Colon (tissue), 2 donors: ENCODE measurements around the gene UTF1.

Experiments used
- FAIRE-seq: peaks from 2 replicates; lab custom pipeline; 2012; peaks lifted over from hg19 to GRCh38; lab: Jason Lieb, UNC
- donor health status: control.
- donor health status: control.

The UTF1 gene

DNA sequence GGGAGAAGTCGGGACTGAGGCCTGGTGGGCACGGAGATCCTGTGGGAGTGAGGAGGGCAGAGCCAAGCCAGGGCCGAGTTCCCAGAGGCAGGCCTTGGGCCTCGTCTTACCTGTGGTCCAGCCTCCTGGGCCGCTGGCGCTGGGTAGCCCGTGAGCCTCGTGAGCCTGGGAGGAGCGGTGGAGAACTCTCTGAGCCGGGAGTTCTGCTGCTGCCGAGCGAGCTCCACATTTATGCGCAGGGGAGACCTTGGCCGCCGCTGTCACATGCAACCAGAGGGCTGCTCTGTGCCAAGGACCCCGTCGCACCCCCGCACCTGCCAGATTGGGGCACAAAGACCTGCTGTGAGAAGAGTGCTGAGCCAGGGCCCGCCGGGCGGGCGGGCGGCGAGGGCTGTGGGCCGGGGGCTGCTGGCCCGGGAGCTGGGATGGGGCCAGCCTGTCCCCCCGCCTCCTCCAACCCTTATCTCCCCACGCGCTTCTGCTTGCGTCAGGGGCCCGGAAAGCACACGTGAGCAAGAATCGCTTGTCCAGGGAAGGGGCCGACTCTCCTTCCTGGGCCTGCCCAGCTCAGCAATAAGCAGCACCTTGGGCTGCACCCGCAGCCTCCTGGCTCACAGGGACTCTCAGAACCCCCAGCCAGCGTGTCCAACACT is 17.8 kb downstream of the UTF1 start:
- FAIRE-seq = no peak

DNA sequence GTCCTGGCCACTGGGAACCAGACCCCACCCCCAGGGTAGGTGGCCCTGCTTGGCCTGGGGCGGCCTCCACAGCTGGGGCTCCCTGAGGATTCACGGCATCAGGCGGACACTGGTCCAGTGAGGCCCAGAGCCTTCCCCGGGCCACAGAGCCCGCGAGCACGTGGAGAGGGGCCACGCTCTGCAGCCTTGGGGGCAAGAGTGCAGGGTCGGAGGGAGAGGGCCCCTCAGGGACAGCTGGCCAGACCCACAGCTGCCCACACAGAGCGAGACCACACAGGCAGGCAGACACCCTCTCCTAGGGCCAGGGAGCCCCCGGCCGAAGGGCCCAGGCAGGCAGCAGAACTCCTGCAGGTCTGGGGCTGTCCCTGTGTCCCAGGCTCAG is 18.3 kb downstream of the UTF1 start:
- no peak for FAIRE-seq

DNA sequence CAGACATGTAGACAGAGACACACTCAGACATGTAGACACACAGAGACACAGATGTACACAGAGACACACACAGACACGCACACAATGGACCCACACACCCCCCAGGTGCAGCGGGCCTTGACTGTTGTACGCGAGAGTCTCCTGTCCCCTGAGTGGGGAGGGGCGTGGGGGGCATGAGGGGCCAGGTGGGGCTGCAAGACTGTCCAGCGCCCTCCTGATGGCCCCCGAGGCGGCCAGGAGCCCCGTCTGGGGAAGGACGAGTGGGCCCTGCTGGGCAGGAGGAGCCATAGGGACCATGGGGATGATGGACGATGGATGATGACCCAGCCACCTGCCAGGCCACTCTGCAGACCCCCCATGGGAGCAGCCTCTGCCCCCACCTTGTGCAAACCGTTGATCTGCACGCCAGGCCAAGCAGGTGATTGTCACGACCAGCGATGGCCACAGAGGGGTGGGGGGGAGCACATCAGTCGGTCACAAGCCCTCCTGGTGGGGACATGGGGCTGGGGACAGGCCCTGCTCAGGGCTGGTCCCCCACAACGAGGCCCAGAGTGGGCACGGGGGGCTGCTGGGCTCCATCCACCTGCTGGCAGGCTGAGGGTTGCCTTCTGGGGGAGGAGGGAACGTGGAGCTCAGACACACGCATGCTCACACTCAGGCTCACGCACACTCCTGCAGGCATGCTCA is 19.2 kb downstream of the UTF1 start:
- FAIRE-seq = no peak

DNA sequence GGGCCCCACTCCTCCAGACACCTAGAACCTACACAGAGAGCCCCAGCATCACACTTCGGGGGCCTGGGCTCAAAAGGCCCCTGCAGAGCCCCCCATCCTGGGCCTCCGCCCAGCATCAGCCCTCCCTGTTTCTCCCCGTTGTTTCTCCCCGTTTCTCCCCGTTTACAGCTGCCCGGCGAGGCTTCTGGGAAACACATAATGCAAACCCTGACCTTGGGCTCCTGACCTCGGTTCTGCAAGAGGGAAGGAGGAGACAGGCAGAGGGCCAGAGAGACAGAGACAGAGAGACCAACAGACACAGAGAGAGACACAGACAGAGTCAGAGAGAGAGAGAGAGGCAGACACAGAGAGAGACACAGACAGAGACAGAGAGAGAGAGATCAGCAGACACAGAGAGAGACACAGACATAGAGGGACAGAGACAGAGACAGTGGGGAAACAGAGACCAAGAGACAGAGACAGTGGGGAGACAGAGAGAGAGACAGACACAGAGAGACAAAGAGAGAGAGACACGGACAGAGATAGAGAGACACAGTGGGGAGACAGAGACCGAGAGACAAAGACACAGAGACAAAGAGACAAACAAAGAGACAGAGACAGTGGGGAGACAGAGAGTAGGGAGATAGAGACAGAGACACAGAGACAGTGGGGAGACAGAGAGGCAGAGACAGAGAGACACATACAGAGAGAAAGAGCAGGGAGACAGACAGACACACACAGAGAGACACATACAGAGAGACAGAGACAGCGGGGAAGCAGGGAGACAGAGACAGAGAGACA is 20.1 kb downstream of the UTF1 start:
- no peak for FAIRE-seq

DNA sequence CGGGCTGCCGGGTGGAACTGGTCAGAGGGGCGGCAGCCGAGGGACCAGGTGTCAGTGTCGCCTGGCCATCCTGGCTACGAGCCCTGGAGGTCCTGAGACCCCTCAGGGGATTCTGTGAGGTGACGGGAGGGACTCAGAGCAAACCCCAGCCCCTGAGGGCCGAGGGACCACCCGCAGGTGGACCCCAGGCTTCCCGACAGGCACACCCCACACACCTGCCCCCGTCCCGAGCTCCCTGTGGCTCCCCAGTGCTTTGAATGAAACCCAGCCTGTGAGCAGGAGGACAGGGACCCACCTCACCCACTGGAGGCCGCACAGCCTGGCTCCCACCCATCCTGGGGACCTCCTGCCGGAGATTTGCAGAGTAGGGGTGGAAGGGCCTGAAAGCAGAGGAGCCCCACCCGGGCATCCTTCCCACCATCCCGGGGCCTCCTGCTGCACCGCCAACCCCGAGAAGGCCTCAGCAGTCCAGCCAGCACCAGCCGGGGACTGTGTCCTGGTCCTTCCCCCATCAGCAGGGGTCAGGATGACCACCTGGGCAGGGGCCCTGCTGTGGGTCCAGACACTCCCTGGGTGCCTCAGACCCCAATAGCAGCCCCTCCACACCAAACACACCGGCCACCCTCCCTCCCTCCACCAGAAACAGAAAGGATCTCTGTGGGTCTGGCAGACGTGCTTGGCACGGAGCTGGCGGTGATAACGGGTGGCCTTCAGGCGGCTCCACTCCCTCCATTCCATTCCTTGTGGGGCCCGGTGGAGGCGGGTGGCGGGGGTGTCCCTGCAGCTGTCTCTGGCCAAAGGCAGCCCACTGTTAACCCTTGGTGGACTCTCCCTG is 21.6 kb downstream of the UTF1 start:
- FAIRE-seq = no peak

DNA sequence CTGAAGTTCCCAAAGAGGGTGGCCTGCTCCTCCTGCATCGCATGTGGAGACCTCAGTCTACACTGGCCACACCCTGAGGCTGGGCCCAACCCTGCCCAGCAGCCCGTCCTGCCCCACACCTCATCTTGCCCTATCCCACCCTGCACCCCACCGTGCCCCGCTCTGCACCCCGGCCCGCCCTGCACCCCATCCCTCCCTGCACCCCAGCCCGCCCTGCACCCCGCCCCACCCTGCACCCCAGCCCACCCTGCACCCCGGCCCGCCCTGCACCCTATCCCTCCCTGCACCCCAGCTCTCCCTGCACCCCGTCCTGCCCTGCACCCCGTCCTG is 22.2 kb downstream of the UTF1 start:
- no peak for FAIRE-seq

DNA sequence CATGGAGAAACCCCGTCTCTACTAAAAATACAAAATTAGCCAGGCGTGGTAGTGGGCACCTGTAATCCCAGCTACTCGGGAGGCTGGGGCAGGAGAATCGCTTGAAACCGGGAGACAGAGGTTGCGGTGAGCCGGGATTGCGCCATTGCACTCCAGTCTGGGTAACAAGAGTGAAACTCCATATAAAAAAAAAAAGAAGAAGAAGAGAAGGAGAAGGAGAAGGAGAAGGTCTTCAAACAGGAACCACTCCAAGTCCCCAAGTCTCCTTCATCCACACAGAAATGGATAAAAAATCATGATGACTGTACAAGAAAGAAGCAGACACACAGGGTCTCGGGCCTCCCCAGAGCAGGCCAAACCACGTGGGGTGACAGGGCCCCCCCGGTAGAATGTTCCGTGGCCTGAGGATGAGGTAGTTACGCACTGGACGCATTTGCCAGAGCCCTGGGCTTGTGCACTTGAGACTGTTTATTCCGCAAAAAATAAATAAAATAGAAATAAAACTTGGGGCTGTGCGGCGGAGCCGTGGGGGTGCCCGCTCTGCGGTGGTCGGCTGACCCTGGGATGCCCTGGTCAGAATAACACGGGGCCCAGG is 23.4 kb downstream of the UTF1 start:
- no peak for FAIRE-seq

DNA sequence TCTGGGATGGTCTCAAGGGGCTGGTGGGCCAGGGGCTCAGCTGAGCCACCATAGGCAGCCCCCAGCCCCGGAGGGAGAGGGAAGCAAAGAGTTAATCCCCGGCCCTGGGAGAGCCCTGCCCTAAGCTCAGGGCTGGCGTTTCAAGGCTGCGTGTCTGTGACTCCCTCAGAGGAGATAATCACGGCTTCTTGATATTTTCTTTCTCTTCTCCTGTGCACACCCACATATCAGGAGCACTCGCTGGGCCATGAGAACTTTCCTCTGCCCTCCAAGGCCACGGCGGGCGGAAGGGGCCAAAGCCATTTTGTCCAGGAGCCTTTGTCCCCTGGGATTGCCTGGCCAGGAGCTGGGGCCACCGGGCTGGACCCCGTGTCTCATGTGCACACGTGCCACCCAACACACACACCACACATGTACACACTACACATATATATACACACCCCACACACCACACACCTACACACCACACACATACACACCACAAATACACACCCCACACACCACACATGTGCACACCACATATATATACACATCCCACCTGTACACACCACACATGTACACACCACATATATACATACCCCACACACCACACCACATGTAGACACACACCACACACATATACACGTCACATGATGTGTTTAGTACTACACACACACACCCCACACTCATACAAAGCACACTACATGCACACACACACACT is 24.6 kb downstream of the UTF1 start:
- no peak for FAIRE-seq

DNA sequence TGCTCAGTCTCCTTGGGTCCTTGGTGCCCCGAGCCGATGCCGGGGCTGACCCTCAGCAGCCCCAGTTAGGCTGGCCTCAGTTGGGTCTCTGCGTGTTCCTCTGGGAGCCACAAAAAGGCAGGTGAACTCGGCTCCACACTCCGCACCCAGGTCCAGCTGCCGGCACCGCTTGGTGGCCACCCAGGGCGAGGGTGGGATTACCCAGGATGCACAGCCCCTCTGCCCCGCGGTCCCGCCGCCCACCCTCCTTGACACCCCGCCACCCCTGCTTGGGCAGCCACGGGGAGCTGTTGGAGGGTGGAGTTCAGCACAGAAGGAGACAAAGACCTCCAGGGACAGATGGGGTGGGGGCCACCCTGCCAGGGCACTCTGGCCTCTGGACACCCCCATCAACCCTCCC is 25.3 kb downstream of the UTF1 start:
- FAIRE-seq = no peak

DNA sequence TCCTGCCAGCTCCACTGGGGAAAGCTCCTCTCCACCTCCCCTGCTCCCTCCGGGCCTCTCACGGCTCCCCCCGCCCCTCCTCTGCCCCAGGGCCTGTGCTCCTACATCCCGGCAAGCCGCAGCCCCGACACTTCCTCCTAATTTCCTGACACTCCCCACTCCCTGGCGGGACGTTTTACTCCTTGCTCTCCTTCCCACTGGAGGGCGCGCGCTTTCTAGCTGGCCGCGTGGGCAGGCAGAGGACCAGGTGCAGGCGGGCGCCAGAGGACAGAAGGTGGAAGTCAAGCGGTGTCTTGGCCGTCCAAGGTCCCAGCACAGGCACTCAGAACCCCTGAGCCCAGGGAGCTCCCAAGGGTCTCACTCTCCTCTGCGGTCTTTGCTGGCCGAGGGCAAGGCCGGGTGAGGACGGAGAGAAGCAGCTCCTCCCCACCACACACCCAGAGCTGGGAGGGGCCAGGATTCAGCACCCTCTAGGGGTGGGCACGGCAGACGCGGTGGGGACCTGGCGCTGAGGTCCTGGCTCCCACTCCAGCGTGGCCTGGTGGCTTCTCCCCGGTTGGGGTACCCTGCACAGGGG is 27.6 kb downstream of the UTF1 start:
- no peak for FAIRE-seq

DNA sequence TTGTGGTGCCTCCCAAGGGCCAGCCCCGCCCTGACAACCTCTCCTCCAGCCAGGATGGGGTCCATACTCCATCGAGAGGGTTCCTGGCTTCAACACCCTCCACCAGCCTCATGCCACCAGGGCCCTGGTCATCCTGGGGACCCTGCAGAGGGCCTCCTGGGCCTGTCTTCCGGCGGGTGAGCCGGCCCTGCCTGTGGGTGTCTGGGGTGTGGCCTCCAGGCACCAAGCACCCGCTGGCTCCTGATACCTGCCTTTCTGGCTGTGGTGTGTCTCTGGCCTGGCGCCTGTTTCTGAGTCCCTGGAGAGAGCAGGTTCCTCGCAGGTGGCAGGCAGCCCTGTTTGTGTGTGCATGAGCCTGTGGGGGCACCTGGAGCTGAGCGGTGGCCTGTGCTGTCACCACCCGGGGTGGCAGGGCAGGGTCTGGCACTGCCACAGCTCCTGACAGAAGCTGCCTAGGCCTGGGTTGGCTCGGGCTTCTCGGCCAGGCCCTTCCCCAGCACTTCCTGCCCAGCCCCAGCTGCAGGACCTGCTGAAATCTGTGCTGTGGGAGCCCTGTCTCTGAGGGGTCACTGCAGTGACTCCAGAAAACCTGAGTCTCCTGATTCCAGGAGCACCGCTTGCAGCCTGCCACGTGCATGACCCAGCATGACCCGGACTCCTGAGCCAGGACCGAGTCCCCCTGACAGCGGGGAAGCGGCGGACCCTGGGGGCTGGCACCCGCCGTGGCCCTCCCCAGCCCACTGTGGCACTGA is 28.2 kb downstream of the UTF1 start:
- FAIRE-seq = no peak

DNA sequence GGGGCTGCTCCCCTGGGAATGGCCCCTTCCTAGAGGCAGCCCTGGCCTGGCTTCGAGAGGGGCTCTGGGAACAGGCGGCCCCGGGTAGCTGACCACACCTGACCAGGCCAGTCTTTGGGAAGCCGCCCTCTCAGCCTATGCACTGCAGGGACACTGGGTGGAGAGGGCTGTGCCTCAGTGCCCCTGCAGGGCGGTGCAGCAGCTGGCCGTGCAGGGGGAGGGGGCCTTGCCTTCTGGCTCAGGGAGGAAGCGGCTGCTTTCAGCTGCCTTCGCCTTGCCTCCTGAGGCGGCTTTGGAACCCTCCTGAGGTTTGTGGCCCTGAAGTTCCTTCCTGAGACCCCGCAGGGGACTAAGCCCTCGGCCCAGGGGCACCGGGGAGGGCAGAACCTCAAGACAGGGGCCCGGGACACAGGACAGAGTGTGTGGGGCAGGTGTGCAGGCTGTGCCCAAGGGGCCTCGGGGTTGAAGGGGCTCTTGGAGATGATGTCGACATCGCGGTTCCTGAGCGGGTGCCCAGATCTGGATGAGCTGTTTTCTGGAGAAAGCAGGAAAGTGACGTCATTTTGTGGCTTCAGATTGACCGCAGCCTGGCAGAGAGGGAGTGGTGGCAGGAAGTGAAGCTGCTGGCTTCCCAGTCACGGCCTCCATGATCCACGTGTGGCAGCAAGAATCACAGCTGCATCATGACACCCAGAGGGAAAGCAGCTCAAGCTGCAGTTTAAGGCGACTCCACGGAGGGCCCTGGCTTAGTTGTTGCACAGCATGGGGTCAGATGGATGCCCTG is 29.0 kb downstream of the UTF1 start:
- FAIRE-seq = no peak

DNA sequence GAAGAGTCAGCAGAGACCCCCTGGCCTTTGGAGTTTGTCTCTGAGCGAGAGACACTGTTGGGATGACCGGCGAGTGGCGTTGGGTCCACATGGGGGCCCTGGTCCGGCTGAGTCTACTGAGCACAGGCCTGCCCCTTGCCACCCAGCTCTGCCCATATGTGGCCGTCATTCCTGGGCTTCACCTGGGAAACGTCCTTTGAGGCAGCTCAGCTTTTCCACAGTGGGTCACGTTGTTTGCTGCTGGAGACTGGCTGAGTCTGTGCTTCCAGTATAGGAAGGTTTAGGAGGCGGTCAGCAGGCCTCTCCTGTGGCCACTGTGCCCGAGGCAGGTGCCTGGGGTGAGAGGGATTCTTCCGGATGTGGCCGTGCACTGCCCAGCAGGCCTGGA is 29.6 kb downstream of the UTF1 start:
- FAIRE-seq = no peak

DNA sequence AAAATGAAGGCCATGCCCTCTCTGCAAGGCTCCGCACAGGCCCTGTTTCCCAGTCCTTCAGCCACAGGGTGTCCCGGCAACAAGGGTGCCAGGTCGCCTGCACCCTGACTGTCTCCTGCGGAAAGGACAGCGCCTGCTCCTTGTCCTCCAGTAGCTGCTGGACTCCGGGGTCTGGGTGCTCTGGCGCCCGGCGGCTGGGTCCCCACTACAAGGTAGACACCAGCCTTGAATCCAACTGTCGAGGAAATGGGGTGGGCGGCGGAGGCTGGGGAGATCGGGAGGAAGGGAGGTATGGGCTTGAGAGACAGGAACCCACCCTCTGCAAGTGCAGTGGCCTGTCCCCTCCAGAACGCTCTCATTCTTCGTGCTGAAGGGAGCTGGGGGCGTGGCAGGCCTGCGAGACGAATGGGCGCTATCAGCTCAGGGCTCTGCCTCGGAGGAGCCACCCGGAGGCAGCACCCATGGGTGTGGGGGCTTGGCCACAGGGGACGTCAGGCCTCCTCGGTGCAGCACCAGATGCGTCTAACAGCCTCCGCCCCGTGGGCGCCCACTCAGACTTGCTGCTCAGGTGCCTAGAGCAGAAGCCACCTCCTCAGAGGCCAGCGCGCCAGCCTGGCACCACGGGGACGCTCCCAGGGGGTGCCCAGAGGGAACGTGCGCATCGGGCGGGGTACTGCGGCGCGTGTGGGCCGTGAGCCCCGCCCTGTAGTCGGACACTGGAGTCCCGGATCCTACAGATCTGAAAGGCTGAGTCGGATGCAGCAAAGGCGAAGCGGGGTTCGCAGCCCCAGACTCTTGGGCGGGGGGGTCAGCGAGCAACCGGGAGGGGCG is 31.1 kb downstream of the UTF1 start:
- FAIRE-seq = no peak

DNA sequence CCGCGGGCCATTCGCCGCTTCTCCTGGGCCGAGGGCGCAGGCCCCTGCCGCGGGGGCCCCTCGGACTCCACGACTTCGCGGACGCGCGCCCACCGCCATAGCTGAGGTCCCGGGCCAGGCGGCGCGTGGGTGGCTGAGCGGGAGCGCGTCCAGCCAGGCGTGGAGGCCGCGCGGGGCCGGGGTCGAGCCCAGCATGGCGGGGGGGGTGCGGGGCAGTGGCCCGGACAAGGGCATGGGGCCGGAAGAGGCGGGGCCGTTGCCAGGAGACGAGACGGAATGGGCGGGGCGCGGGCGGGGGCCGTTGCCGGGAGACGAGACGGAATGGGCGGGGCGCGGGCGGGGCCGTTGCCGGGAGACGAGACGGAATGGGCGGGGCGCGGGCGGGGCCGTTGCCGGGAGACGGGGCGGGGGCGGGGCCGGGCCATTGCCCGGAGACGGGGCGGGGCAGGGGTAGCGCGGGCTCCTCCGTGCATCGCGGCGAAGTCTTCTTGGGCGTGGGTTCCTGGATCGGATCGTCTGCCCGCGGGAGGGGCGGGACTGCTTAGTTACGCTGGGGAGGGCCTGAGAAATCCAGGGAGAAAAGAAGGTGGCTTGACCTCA is 31.8 kb downstream of the UTF1 start:
- no peak for FAIRE-seq

DNA sequence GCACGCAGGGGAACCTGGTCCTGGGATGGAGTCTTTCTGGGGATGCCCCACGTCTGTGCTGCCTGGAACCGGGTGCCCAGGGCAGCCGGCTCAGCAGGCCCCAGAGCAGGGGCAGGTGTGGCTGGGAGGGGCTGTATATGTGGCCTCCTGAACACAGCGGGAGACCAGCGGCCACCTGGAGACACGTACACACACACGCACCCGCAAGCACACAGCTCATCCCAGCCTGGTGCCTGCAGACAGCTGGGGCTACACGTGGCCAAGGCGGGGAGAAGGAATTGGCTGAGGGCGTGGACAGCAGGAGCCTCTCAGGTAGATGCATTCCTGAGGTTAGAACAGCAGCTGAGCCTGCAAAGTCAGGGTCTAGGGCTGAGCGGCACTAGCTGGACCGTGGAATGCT is 32.7 kb downstream of the UTF1 start:
- FAIRE-seq = no peak

DNA sequence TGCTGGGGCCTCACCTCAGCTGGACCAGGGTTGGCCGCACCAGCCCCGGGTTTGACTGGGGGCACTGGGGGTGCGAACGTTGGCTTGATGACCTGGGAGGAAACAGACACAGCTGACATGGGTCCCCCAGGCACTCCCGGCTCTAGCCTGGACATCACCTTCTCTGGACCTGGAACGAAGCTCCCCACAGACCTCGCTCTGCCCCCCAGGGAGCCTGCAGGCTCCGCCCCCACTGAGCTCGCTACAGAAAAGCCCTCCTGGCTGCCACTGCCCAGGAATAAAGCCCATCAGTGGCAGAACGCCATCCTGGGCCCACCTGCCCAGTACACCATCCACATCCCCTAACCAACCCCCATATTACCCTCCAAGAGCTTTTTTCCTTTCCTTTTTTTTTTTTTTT is 33.7 kb downstream of the UTF1 start:
- FAIRE-seq = no peak

DNA sequence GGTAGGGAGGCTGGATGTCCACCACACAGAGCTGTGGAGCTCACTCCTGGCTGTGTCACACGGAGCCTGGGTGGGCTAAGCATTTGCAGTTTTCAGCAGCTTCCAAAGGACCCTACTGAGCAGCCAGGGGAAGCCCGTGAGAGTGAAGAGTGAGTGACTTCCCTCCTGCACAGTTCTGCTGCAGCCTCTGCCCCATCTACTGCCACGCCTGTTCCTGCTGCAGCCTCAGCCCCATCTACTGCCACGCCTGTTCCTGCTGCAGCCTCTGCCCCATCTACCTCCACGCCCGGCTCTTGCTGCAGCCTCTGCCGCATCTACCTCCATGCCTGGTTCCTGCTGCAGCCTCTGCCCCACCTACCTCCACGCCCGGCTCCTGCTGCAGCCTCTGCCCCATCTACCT is 34.4 kb downstream of the UTF1 start:
- no peak for FAIRE-seq
